Endothelial cell of umbilical vein (primary cell): ENCODE measurements around the gene CXCR6. TPM values are rescaled to one million over a fixed set of nuclear protein-coding genes. Genes with fewer than 3 reads are reported as not detected.

ENCODE experiments used
- BruUV-seq: library from RNA; stranded (reverse); fragments of 400-500 nt; replicated peaks from 2 replicates; lab custom pipeline; 2021; lab: Mats Ljungman, UMichigan
- CTCF ChIA-PET: fragments of 300-600, 350-600 bp; sonication (Branson Sonifier 250); formaldehyde crosslinking; loops from one replicate; lab custom pipeline; 2021; ENCODE audit warnings: antibody characterized with exemption, inconsistent platforms; lab: Charles Lee
- POLR2A ChIA-PET: fragments of 300-600, 350-600 bp; sonication (Branson Sonifier 250); formaldehyde crosslinking; loops from one replicate; lab custom pipeline; 2021; ENCODE audit warnings: antibody characterized with exemption, inconsistent platforms; lab: Charles Lee
- DNase-seq: peaks from one replicate; pipeline ENCODE4 v3.0.0-alpha.2; 2011; ENCODE audit warnings: low read depth, low spot score
- FAIRE-seq: peaks from 2 replicates; lab custom pipeline; 2011; peaks lifted over from hg19 to GRCh38; lab: Jason Lieb, UNC
- H2AFZ ChIP-seq: 2 replicates; pipeline ENCODE4 v1.6.0; 2012; ENCODE audit warnings: low read depth, low read length, control low read depth, inconsistent platforms
- H3K27ac ChIP-seq: 2 replicates; pipeline ENCODE4 v1.5.1; 2011; ENCODE audit warnings: low read depth, mild to moderate bottlenecking, control low read depth, low read length, moderate library complexity; ENCODE audit not compliant: insufficient read depth
- H3K27me3 ChIP-seq, 2 experiments: 2 replicates each; pipeline versions ENCODE4 v1.6.0 to v1.6.1; 2011; ENCODE audit warnings: low read length in 2 of 2, mixed read lengths in 1 of 2; ENCODE audit not compliant: control insufficient read depth in 2 of 2, insufficient read depth in 2 of 2
- H3K36me3 ChIP-seq, 2 experiments: 2 replicates in 1 of 2; 3 replicates in 1 of 2; pipeline ENCODE4 v1.5.1; 2011; ENCODE audit warnings: low read length in 2 of 2, mild to moderate bottlenecking in 1 of 2, moderate library complexity in 1 of 2; ENCODE audit not compliant: control insufficient read depth in 2 of 2, insufficient read depth in 2 of 2; ENCODE audit errors: extremely low read depth in 1 of 2
- H3K4me1 ChIP-seq: 3 replicates; pipeline ENCODE4 v1.5.1; 2011; ENCODE audit warnings: mild to moderate bottlenecking, low read length; ENCODE audit not compliant: control insufficient read depth, insufficient read depth; ENCODE audit errors: extremely low read depth
- H3K4me2 ChIP-seq: 2 replicates; pipeline ENCODE4 v1.6.1; 2011; ENCODE audit warnings: low read length, control low read depth, mixed read lengths; ENCODE audit not compliant: insufficient read depth
- H3K4me3 ChIP-seq, 3 experiments: fragments of 200-600 bp in 1 of 3; sonication (generic), shearing (Covaris generic) in 1 of 3; replicated peaks in 1 of 3; 2 replicates each; pipeline ENCODE4 v1.5.1; 2011 to 2016; ENCODE audit warnings: control low read depth in 3 of 3, low read length in 3 of 3, mild to moderate bottlenecking in 2 of 3, inconsistent platforms in 1 of 3, low read depth in 1 of 3, moderate library complexity in 1 of 3; ENCODE audit not compliant: insufficient read depth in 1 of 3
- H3K79me2 ChIP-seq: 2 replicates; pipeline ENCODE4 v1.6.0; 2012; ENCODE audit warnings: low read length, inconsistent platforms; ENCODE audit not compliant: control insufficient read depth, insufficient read depth
- H3K9ac ChIP-seq: replicated peaks from 2 replicates; pipeline ENCODE3; 2011; ENCODE audit warnings: low read length, control low read depth; ENCODE audit not compliant: insufficient read depth; ENCODE audit errors: extremely low read depth
- H3K9me1 ChIP-seq: replicated peaks from 3 replicates; pipeline ENCODE4 v1.6.0; 2011; ENCODE audit warnings: mild to moderate bottlenecking, low read length; ENCODE audit not compliant: control insufficient read depth, insufficient read depth; ENCODE audit errors: extremely low read depth
- H3K9me3 ChIP-seq: replicated peaks from 2 replicates; pipeline ENCODE4 v1.5.1; 2012; ENCODE audit warnings: low read length, inconsistent platforms; ENCODE audit not compliant: control insufficient read depth, insufficient read depth
- H4K20me1 ChIP-seq: replicated peaks from 2 replicates; pipeline ENCODE3; 2011; ENCODE audit warnings: mild to moderate bottlenecking, low read length; ENCODE audit not compliant: control insufficient read depth, insufficient read depth; ENCODE audit errors: extremely low read depth
- EZH2 ChIP-seq: IDR thresholded peaks from 2 replicates; pipeline ENCODE4 v1.6.1; 2012; ENCODE audit warnings: borderline replicate concordance, low read depth, mild to moderate bottlenecking, moderate library complexity, low read length, inconsistent platforms; ENCODE audit not compliant: severe bottlenecking
- FOS ChIP-seq: IDR thresholded peaks from 2 replicates; pipeline ENCODE4 v1.6.1; 2011; ENCODE audit warnings: mild to moderate bottlenecking, low read length, moderate library complexity, borderline replicate concordance; ENCODE audit not compliant: insufficient read depth
- GATA2 ChIP-seq: IDR thresholded peaks from 2 replicates; pipeline ENCODE4 v1.7.0; 2011; ENCODE audit warnings: low read depth, mild to moderate bottlenecking, moderate library complexity, mixed read lengths, low read length; ENCODE audit not compliant: insufficient read length, insufficient read depth
- JUN ChIP-seq: IDR thresholded peaks from 2 replicates; pipeline ENCODE4 v1.6.1; 2011; ENCODE audit warnings: borderline replicate concordance, low read depth; ENCODE audit not compliant: insufficient read length, insufficient read depth
- MYC ChIP-seq: IDR thresholded peaks from one replicate; pipeline ENCODE4 v1.6.1; 2011; ENCODE audit warnings: mild to moderate bottlenecking, low read depth, low read length
- POLR2A ChIP-seq: IDR thresholded peaks from 2 replicates; pipeline ENCODE4 v1.6.1; 2012; ENCODE audit warnings: low read depth, mild to moderate bottlenecking, control low read depth, low read length
- POLR2AphosphoS5 ChIP-seq: IDR thresholded peaks from 2 replicates; pipeline ENCODE4 v1.6.1; 2012; ENCODE audit warnings: low read depth, mild to moderate bottlenecking, control low read depth, low read length, moderate library complexity; ENCODE audit not compliant: insufficient read depth
- dilution Hi-C: fragments of 300-500 bp; cut with MboI; formaldehyde crosslinking; loops from one replicate; pipeline ENCODE4 v1.15.0; 2019; ENCODE audit warnings: low sequenced_read_pairs; ENCODE audit not compliant: extremely low pct_ligation_motif_present
- intact Hi-C: fragments of 100-400 bp; cut with micrococcal nuclease; formaldehyde crosslinking; loops from one replicate; pipeline ENCODE4 v1.10.0; 2022
- polyA plus RNA-seq, 4 experiments: library from polyadenylated mRNA; depleted of rRNA in 3 of 4; stranded (reverse) in 3 of 4; unstranded in 1 of 4; fragments of >200 nt; gene quantifications; 2 replicates each; pipeline versions ENCODE4 v1.2.1 to v1.2.3, GENCODE V29; 2011 to 2012; ENCODE audit warnings: missing spikeins in 1 of 4
- total RNA-seq: library from RNA; stranded (reverse); gene quantifications from 2 replicates; pipeline ENCODE4 v1.2.3, GENCODE V29; 2021
- TF ChIP-seq, protein P1 (sequence below): IDR thresholded peaks from 2 replicates; pipeline ENCODE4 v1.6.1; 2011; ENCODE audit not compliant: insufficient read depth, insufficient read length
- TF ChIP-seq, protein P2 (sequence below), 2 donors: IDR thresholded peaks; 1 replicate in 1 of 2; 2 replicates in 1 of 2; pipeline ENCODE4 v1.5.1; 2011; ENCODE audit warnings: low read length in 2 of 2, mild to moderate bottlenecking in 2 of 2, moderate library complexity in 2 of 2, control low read depth in 1 of 2, inconsistent platforms in 1 of 2, low read depth in 1 of 2; ENCODE audit not compliant: insufficient read depth in 1 of 2; ENCODE audit errors: extremely low read depth in 1 of 2

Gene CXCR6
- total and polyA plus RNA-seq, 2 donors (not counting 3 experiments of a cell fraction or from before 2014, with no cell fraction given) = not detected

DNA sequence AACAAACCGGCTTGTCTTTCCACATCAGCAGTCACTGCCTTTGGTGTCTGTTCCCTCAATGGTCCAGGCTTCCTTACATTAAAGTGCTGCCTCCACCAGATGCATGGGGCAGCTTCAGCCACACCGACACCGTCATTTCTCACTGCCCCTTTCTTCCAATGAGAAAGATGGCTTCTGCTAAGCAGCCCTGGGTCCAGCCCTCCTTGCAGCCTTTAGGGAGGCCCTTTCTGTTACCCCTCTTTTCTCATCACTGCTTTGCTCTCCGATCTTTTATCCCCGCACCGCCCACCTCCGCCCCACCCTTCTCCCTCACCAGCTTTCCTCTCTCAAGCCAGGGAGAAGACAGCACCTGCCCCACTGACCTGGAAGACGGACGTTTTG lies 28.2 kb upstream of the CXCR6 start:
- Histone ChIP-seq H2AFZ (no peak overlapping the region), H3K4me3 (no peak overlapping the region), H3K27me3 (no peaks in the 10 kb centered on the region), H3K4me1 (no peaks in the 10 kb centered on the region), H4K20me1 (no peaks in the 10 kb centered on the region), H3K36me3 (peaks cover 0 to 3% of the 10 kb centered on the region in 2 experiments), H3K79me2 (no peaks in the 10 kb centered on the region), H3K9me3 (no peaks in the 10 kb centered on the region), H3K9ac (no peak overlapping the region), H3K9me1 (no peaks in the 10 kb centered on the region), H3K27ac (no peak overlapping the region), H3K4me2 (no peak overlapping the region)
- no peak for FAIRE-seq
- no TSS peak for BruUV-seq
- dilution Hi-C loops (no loop called here), intact Hi-C loops (no loop called here)
- no peak for DNase-seq
- CTCF ChIA-PET = no interaction called here
- TF ChIP-seq FOS (no peak), JUN (no peak), EZH2 (no peak), POLR2A (no peak), GATA2 (no peak), MYC (no peak), POLR2AphosphoS5 (no peak)
- TF ChIP-seq, protein P1, sequence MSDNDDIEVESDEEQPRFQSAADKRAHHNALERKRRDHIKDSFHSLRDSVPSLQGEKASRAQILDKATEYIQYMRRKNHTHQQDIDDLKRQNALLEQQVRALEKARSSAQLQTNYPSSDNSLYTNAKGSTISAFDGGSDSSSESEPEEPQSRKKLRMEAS = no peak
- TF ChIP-seq, protein P2, sequence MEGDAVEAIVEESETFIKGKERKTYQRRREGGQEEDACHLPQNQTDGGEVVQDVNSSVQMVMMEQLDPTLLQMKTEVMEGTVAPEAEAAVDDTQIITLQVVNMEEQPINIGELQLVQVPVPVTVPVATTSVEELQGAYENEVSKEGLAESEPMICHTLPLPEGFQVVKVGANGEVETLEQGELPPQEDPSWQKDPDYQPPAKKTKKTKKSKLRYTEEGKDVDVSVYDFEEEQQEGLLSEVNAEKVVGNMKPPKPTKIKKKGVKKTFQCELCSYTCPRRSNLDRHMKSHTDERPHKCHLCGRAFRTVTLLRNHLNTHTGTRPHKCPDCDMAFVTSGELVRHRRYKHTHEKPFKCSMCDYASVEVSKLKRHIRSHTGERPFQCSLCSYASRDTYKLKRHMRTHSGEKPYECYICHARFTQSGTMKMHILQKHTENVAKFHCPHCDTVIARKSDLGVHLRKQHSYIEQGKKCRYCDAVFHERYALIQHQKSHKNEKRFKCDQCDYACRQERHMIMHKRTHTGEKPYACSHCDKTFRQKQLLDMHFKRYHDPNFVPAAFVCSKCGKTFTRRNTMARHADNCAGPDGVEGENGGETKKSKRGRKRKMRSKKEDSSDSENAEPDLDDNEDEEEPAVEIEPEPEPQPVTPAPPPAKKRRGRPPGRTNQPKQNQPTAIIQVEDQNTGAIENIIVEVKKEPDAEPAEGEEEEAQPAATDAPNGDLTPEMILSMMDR (IDR thresholded peaks at IDR 0.05; ENCODE audit: extremely low read depth in 1 of 2, insufficient read depth in 1 of 2, low read depth in 1 of 2, low read length in 2 of 2) = no peak
- POLR2A ChIA-PET = no interaction called here
